Measurements from ENCODE around the gene VDAC1. TPM values are rescaled to one million over a fixed set of nuclear protein-coding genes. Genes with fewer than 3 reads are reported as not detected.
A peak's percentile ranks its signal among the peaks of the same experiment; 100 is the strongest.

VDAC1 gene
- total RNA-seq, 8 experiments from 2014 or later, result 157 to 304 (median 187) TPM

- ATAC-seq (replicated peaks in 6 of 8), result no peak
- Histone ChIP-seq H3K27ac (no peak overlapping the region), H3K4me1 (replicated peaks in 1 of 2) (no peaks in the 10 kb centered on the region), H3K4me3 (no peak overlapping the region)
- in situ Hi-C loops (cut with MboI; ENCODE audit: low pct_unique_long_range_greater_than_20kb in 2 of 9, low sequenced_read_pairs in 9 of 9, unreplicated experiment in 9 of 9), result no loop called here
- 25 to 100% (median 77%) methylated on average over 1 to 3 of the region's 4 CpGs; no CpG with 5 or more reads in 5 of the 10 experiments for WGBS, 10 experiments
Observed at GRCh38 chr5:134019636-134020035, 14.9 kb upstream of the VDAC1 start.

GRCh38 chr5:134018986-134019316 lies 14.2 kb upstream of the VDAC1 start:
- H3K4me1 ChIP-seq (replicated peaks in 1 of 2), result no peaks in the 10 kb centered on the region
- WGBS, 10 experiments, result 40 to 100% (median 81%) methylated on average over 1 to 5 of the region's 5 CpGs; no CpG with 5 or more reads in 1 of the 10 experiments
- in situ Hi-C loops (cut with MboI; ENCODE audit: low pct_unique_long_range_greater_than_20kb in 2 of 9, low sequenced_read_pairs in 9 of 9, unreplicated experiment in 9 of 9), result no loop called here
- no peak overlapping the region for H3K27ac ChIP-seq
- ATAC-seq (replicated peaks in 6 of 8), result no peak
- H3K4me3 ChIP-seq, result no peak overlapping the region

GRCh38 chr5:134018154-134018985 lies 13.6 kb upstream of the VDAC1 start:
- no peaks in the 10 kb centered on the region for H3K4me1 ChIP-seq (replicated peaks in 1 of 2)
- peak in 2 of 8 experiments; percentile 39 to 94 for ATAC-seq (replicated peaks in 6 of 8)
- no peak overlapping the region for H3K27ac ChIP-seq
- in situ Hi-C loops (cut with MboI; ENCODE audit: low pct_unique_long_range_greater_than_20kb in 2 of 9, low sequenced_read_pairs in 9 of 9, unreplicated experiment in 9 of 9), result no loop called here
- H3K4me3 ChIP-seq, result no peak overlapping the region
- 38 to 100% (median 81%) methylated on average over 2 to 6 of the region's 9 CpGs; no CpG with 5 or more reads in 2 of the 10 experiments for WGBS, 10 experiments

- Histone ChIP-seq H3K4me3 (no peak overlapping the region), H3K4me1 (replicated peaks in 1 of 2) (peaks cover 7 to 16% of the 10 kb centered on the region in 2 donors), H3K27ac (no peak overlapping the region)
- in situ Hi-C loops (cut with MboI; ENCODE audit: low pct_unique_long_range_greater_than_20kb in 2 of 9, low sequenced_read_pairs in 9 of 9, unreplicated experiment in 9 of 9), result no loop called here
- ATAC-seq (replicated peaks in 6 of 8), result no peak
- 0 to 100% (median 56%) methylated on average over 1 to 2 of the region's 2 CpGs; no CpG with 5 or more reads in 4 of the 10 experiments for WGBS, 10 experiments
Observed at GRCh38 chr5:134008266-134008749, 3.5 kb upstream of the VDAC1 start.

GRCh38 chr5:134007581-134008265 lies 2.9 kb upstream of the VDAC1 start:
- no peak for ATAC-seq (replicated peaks in 6 of 8)
- H3K4me1 ChIP-seq (replicated peaks in 1 of 2), result peaks cover 13 to 22% of the 10 kb centered on the region in 2 donors
- WGBS, 10 experiments, result 20 to 100% (median 93%) methylated on average over 1 to 7 of the region's 14 CpGs; no CpG with 5 or more reads in 2 of the 10 experiments
- no peak overlapping the region for H3K27ac ChIP-seq
- in situ Hi-C loops (cut with MboI; ENCODE audit: low pct_unique_long_range_greater_than_20kb in 2 of 9, low sequenced_read_pairs in 9 of 9, unreplicated experiment in 9 of 9), result no loop called here
- no peak overlapping the region for H3K4me3 ChIP-seq

- in situ Hi-C loops (cut with MboI; ENCODE audit: low pct_unique_long_range_greater_than_20kb in 2 of 9, low sequenced_read_pairs in 9 of 9, unreplicated experiment in 9 of 9), result no loop called here
- no peak for ATAC-seq (replicated peaks in 6 of 8)
- 85 to 100% (median 95%) methylated on average over 1 to 7 of the region's 13 CpGs; no CpG with 5 or more reads in 5 of the 10 experiments for WGBS, 10 experiments
- Histone ChIP-seq H3K27ac (peak overlapping the region; percentile 86 to 97), H3K4me3 (peak overlapping the region; percentile 53 to 96 (median 89)), H3K4me1 (replicated peaks in 1 of 2) (peaks cover 16 to 26% of the 10 kb centered on the region in 2 donors)
Observed at GRCh38 chr5:134006115-134006514, 1.3 kb upstream of the VDAC1 start.

- H3K27ac ChIP-seq, result peak overlapping the region; percentile 86 to 97
Observed at GRCh38 chr5:134005417-134006061, 764 bp upstream of the VDAC1 start.

GRCh38 chr5:134003817-134004625 lies 754 bp downstream of the VDAC1 start:
- Histone ChIP-seq H3K4me1 (replicated peaks in 1 of 2) (peaks cover 16 to 26% of the 10 kb centered on the region in 2 donors), H3K4me3 (peak overlapping the region; percentile 53 to 96 (median 89)), H3K27ac (peak overlapping the region; percentile 86 to 97)
- peak; percentile 19 to 52 (median 47) for ATAC-seq (replicated peaks in 6 of 8)
- 0 to 16% (median 0%) methylated on average over 1 to 22 of the region's 90 CpGs; no CpG with 5 or more reads in 2 of the 10 experiments for WGBS, 10 experiments
- in situ Hi-C loops (cut with MboI; ENCODE audit: low pct_unique_long_range_greater_than_20kb in 2 of 9, low sequenced_read_pairs in 9 of 9, unreplicated experiment in 9 of 9), result no loop called here

More at GRCh38 chr5:134005417-134006061, 764 bp upstream of the VDAC1 start:
- peak; percentile 0 to 19 (median 9) for ATAC-seq (replicated peaks in 6 of 8)
- Histone ChIP-seq H3K4me3 (peak overlapping the region; percentile 53 to 96 (median 89)), H3K4me1 (replicated peaks in 1 of 2) (peaks cover 16 to 26% of the 10 kb centered on the region in 2 donors)
- in situ Hi-C loops (cut with MboI; ENCODE audit: low pct_unique_long_range_greater_than_20kb in 2 of 9, low sequenced_read_pairs in 9 of 9, unreplicated experiment in 9 of 9), result no loop called here
- WGBS, 10 experiments, result 7 to 50% (median 16%) methylated on average over 3 to 22 of the region's 40 CpGs; no CpG with 5 or more reads in 2 of the 10 experiments

GRCh38 chr5:134003064-134003816 lies 1.5 kb downstream of the VDAC1 start:
- H3K4me3 ChIP-seq, result peak overlapping the region; percentile 53 to 96 (median 89)
- ATAC-seq (replicated peaks in 6 of 8), result no peak
- 0 to 26% (median 9%) methylated on average over 1 to 6 of the region's 11 CpGs; no CpG with 5 or more reads in 2 of the 10 experiments for WGBS, 10 experiments
- in situ Hi-C loops (cut with MboI; ENCODE audit: low pct_unique_long_range_greater_than_20kb in 2 of 9, low sequenced_read_pairs in 9 of 9, unreplicated experiment in 9 of 9), result no loop called here
- peaks cover 16 to 25% of the 10 kb centered on the region in 2 donors for H3K4me1 ChIP-seq (replicated peaks in 1 of 2)
- peak overlapping the region; percentile 86 to 97 for H3K27ac ChIP-seq

GRCh38 chr5:134001938-134002731 lies 2.6 kb downstream of the VDAC1 start:
- in situ Hi-C loops (cut with MboI; ENCODE audit: low pct_unique_long_range_greater_than_20kb in 2 of 9, low sequenced_read_pairs in 9 of 9, unreplicated experiment in 9 of 9), result no loop called here
- H3K4me1 ChIP-seq (replicated peaks in 1 of 2), result peaks cover 16 to 19% of the 10 kb centered on the region in 2 donors
- ATAC-seq (replicated peaks in 6 of 8), result no peak
- H3K4me3 ChIP-seq, result no peak overlapping the region
- no peak overlapping the region for H3K27ac ChIP-seq
- 75 to 100% (median 98%) methylated on average over 2 to 10 of the region's 13 CpGs; no CpG with 5 or more reads in 3 of the 10 experiments for WGBS, 10 experiments
